Ishikawa (cell line): ENCODE measurements around the gene ARMC8.

Experiments
- CREB1 ChIP-seq: IDR thresholded peaks from 2 replicates; pipeline ENCODE4 v1.6.1; 2012; ENCODE audit warnings: low read depth
- EGR1 ChIP-seq: IDR thresholded peaks from 2 replicates; pipeline ENCODE4 v1.6.1; 2012
- EP300 ChIP-seq: IDR thresholded peaks from 2 replicates; pipeline ENCODE4 v1.6.1; 2012; ENCODE audit warnings: borderline replicate concordance
- FOXM1 ChIP-seq: IDR thresholded peaks from 2 replicates; pipeline ENCODE4 v1.6.1; 2012; ENCODE audit warnings: low read depth, borderline replicate concordance
- RAD21 ChIP-seq: IDR thresholded peaks from 2 replicates; pipeline ENCODE4 v1.6.1; 2012; ENCODE audit warnings: low read depth
- TAF1 ChIP-seq: IDR thresholded peaks from 2 replicates; pipeline ENCODE4 v1.6.1; 2012; ENCODE audit warnings: low read depth, mild to moderate bottlenecking
- YY1 ChIP-seq: IDR thresholded peaks from 2 replicates; pipeline ENCODE4 v1.6.1; 2012; ENCODE audit warnings: low read depth
- ZBTB7A ChIP-seq: IDR thresholded peaks from 2 replicates; pipeline ENCODE4 v1.6.1; 2012; ENCODE audit warnings: low read depth
- TF ChIP-seq, protein P1 (sequence below): IDR thresholded peaks from 2 replicates; pipeline ENCODE4 v1.6.1; 2012
- TF ChIP-seq, protein P2 (sequence below): IDR thresholded peaks from 2 replicates; pipeline ENCODE4 v1.6.1; 2012
- TF ChIP-seq, protein P3 (sequence below): IDR thresholded peaks from 2 replicates; pipeline ENCODE4 v1.6.1; 2012; ENCODE audit warnings: low read depth, mild to moderate bottlenecking

DNA sequence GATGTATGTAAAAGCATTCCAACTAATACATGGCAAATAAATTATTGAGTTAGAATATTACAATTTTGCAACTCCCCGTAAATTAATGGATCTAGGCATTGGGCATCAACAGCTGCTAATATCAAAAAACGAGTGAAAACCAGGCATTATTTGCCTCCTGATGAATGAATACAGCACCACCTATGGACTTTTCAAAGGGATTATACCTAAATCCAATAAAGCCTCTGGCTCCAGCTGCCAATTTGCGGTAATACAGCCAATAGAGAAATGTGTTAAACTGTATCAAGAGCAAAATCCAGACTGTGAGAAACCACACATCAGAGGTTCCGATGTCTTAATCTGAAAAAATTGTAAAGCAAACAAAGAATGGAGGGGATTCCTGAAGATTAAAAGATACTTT is 38.6 kb upstream of the ARMC8 start:
- no peak; the same call in 1 of the 2 replicates for TF ChIP-seq RAD21
- TF ChIP-seq YY1 = no peak
- TF ChIP-seq, protein P1, sequence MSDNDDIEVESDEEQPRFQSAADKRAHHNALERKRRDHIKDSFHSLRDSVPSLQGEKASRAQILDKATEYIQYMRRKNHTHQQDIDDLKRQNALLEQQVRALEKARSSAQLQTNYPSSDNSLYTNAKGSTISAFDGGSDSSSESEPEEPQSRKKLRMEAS = no peak
- TF ChIP-seq FOXM1 = no peak
- TF ChIP-seq EGR1 = no peak
- TF ChIP-seq EP300 = no peak
- TF ChIP-seq, protein P2, sequence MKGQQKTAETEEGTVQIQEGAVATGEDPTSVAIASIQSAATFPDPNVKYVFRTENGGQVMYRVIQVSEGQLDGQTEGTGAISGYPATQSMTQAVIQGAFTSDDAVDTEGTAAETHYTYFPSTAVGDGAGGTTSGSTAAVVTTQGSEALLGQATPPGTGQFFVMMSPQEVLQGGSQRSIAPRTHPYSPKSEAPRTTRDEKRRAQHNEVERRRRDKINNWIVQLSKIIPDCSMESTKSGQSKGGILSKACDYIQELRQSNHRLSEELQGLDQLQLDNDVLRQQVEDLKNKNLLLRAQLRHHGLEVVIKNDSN = no peak
- no peak for TF ChIP-seq TAF1
- TF ChIP-seq, protein P3, sequence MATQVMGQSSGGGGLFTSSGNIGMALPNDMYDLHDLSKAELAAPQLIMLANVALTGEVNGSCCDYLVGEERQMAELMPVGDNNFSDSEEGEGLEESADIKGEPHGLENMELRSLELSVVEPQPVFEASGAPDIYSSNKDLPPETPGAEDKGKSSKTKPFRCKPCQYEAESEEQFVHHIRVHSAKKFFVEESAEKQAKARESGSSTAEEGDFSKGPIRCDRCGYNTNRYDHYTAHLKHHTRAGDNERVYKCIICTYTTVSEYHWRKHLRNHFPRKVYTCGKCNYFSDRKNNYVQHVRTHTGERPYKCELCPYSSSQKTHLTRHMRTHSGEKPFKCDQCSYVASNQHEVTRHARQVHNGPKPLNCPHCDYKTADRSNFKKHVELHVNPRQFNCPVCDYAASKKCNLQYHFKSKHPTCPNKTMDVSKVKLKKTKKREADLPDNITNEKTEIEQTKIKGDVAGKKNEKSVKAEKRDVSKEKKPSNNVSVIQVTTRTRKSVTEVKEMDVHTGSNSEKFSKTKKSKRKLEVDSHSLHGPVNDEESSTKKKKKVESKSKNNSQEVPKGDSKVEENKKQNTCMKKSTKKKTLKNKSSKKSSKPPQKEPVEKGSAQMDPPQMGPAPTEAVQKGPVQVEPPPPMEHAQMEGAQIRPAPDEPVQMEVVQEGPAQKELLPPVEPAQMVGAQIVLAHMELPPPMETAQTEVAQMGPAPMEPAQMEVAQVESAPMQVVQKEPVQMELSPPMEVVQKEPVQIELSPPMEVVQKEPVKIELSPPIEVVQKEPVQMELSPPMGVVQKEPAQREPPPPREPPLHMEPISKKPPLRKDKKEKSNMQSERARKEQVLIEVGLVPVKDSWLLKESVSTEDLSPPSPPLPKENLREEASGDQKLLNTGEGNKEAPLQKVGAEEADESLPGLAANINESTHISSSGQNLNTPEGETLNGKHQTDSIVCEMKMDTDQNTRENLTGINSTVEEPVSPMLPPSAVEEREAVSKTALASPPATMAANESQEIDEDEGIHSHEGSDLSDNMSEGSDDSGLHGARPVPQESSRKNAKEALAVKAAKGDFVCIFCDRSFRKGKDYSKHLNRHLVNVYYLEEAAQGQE = no peak
- TF ChIP-seq CREB1 = no peak
- TF ChIP-seq ZBTB7A = no peak
